GM12872 (cell line): ENCODE data around the gene SREK1IP1.

Source experiments
- TF ChIP-seq, protein P1 (sequence below): IDR thresholded peaks from 3 replicates; pipeline ENCODE4 v1.5.1; 2011; ENCODE audit warnings: low read depth, mild to moderate bottlenecking, low read length, moderate library complexity; ENCODE audit not compliant: insufficient read depth

The SREK1IP1 gene

DNA sequence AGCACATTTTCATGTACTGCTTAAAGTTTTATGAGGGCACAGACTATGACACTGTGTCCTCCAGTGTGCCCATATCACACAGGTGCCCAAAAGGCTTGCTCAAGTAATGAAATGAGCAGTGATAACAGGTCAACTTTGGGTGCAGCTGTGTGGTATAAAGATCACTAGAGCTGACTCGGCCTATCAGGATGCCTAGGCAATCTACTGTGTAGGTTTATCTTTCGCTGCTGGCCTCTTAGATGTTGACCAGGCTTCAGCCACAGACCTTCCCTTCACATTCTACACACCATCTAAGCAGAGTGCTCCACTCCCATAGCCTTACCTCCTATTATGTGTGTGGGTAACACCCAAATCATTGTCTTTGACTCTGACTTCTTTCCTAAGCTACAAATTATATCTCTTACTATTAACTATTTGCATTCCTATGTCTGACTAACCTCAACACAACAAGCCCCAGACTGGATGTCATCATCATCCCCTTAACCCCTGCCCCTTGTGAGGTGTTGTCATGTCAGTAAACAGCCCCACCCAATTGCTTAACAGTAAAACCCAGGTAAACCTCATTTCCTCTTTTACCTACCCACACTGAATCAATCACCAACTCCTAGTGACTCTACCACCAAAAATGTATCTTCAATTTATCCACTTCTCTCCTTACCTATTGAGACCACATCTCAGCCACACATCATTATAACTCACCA lies 2.5 kb downstream of the SREK1IP1 start:
- TF ChIP-seq, protein P1, sequence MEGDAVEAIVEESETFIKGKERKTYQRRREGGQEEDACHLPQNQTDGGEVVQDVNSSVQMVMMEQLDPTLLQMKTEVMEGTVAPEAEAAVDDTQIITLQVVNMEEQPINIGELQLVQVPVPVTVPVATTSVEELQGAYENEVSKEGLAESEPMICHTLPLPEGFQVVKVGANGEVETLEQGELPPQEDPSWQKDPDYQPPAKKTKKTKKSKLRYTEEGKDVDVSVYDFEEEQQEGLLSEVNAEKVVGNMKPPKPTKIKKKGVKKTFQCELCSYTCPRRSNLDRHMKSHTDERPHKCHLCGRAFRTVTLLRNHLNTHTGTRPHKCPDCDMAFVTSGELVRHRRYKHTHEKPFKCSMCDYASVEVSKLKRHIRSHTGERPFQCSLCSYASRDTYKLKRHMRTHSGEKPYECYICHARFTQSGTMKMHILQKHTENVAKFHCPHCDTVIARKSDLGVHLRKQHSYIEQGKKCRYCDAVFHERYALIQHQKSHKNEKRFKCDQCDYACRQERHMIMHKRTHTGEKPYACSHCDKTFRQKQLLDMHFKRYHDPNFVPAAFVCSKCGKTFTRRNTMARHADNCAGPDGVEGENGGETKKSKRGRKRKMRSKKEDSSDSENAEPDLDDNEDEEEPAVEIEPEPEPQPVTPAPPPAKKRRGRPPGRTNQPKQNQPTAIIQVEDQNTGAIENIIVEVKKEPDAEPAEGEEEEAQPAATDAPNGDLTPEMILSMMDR = no peak

- TF ChIP-seq, protein P1 = no peak
Measured at GRCh38 chr5:64763948-64764503, 4.5 kb downstream of the SREK1IP1 start.

DNA sequence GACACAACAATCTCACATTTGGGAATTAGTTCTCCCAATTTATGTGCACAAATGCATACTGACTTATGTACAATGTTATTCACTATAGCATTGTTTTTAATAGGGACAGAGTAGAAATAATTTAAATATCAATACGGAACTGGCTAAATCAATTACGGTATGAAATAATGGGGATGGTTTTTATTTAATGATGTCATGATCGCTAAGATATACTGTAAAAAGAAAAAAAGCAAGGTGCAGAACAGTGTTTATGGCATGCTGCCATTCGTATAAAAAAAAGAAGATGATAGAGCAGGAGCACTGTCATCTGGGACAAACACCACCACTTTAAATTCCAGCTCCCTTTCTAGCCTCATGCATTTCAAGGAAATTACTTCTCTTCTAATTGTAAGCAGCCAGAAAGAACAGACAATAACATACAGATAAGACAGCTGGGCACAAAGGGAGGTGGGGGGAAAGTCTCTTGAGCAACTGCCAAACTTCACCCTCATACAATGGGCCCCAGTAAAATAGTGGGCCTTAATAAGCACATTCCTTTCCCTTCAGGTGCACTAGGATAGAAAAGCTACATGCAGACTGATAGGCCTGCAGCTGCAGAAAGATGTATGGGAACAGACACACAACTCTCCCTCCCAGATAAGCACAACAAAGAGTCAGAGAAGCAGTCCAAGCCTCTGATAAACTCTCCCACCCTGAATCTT lies 8.4 kb downstream of the SREK1IP1 start:
- TF ChIP-seq, protein P1 = no peak

- TF ChIP-seq, protein P1 = no peak
Measured at GRCh38 chr5:64758901-64759300, 9.6 kb downstream of the SREK1IP1 start.

GRCh38 chr5:64754066-64754465 lies 14.4 kb downstream of the SREK1IP1 start:
- TF ChIP-seq, protein P1 = no peak

- TF ChIP-seq, protein P1 = no peak
Measured at GRCh38 chr5:64749385-64749784, 19.1 kb downstream of the SREK1IP1 start.

GRCh38 chr5:64746446-64746845 lies 22.0 kb downstream of the SREK1IP1 start:
- TF ChIP-seq, protein P1 = no peak
